ENCODE measurements around the gene SH3GLB1. TPM values are rescaled to one million over a fixed set of nuclear protein-coding genes. Genes with fewer than 3 reads are reported as not detected.
A peak's percentile ranks its signal among the peaks of the same experiment; 100 is the strongest.

The SH3GLB1 gene
- total RNA-seq, 1 donor: 47.9 TPM

- DNase-seq (ENCODE audit: low read depth): peak; percentile 32
- no peak overlapping the region for H3K4me3 ChIP-seq (ENCODE audit: low read depth, low read length)
These were observed 74.3 kb downstream of the SH3GLB1 start for GRCh38 chr1:86778569-86779239.

GRCh38 chr1:86779308-86780191 is 75.2 kb downstream of the SH3GLB1 start:
- TF ChIP-seq CTCF (IDR thresholded peaks at IDR 0.05; ENCODE audit: insufficient read depth, low read depth, low read length): no peak
- DNase-seq (ENCODE audit: low read depth): peak; percentile 90
- no peak overlapping the region for H3K4me3 ChIP-seq (ENCODE audit: low read depth, low read length)

More at GRCh38 chr1:86778569-86779239, 74.3 kb downstream of the SH3GLB1 start:
- no peak for TF ChIP-seq CTCF (IDR thresholded peaks at IDR 0.05; ENCODE audit: insufficient read depth, low read depth, low read length)

- DNase-seq (ENCODE audit: low read depth): no peak
These were observed 78.1 kb downstream of the SH3GLB1 start for GRCh38 chr1:86782482-86782881.

DNA sequence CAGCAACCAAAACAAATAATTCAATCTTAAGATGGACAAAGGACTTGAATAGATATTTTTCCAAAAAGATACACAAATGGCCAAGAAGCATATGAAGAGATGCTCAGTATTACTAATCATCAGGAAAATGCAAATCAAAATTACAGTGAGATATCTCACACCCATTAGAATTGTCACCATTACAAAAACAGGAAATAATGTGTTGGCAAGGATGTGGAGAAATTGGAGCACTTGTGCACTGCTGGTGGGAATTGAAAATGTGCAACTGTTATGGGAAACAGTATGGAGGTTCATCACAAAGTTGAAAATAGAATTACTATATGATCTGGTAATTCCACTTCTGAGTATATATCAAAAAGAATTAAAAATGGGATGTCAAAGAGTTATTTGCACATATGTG is 83.2 kb downstream of the SH3GLB1 start:
- no peak for TF ChIP-seq CTCF (IDR thresholded peaks at IDR 0.05; ENCODE audit: insufficient read depth, low read depth, low read length)
- no peak overlapping the region for H3K4me3 ChIP-seq (ENCODE audit: low read depth, low read length)
- DNase-seq (ENCODE audit: low read depth): no peak

More at GRCh38 chr1:86782482-86782881, 78.1 kb downstream of the SH3GLB1 start:
- TF ChIP-seq CTCF (IDR thresholded peaks at IDR 0.05; ENCODE audit: insufficient read depth, low read depth, low read length): no peak
- H3K4me3 ChIP-seq (ENCODE audit: low read depth, low read length): no peak overlapping the region

GRCh38 chr1:86788300-86789206 is 84.2 kb downstream of the SH3GLB1 start:
- H3K4me3 ChIP-seq (ENCODE audit: low read depth, low read length): no peak overlapping the region
- peak; percentile 85 for DNase-seq (ENCODE audit: low read depth)
- TF ChIP-seq CTCF (IDR thresholded peaks at IDR 0.05; ENCODE audit: insufficient read depth, low read depth, low read length): no peak

DNA sequence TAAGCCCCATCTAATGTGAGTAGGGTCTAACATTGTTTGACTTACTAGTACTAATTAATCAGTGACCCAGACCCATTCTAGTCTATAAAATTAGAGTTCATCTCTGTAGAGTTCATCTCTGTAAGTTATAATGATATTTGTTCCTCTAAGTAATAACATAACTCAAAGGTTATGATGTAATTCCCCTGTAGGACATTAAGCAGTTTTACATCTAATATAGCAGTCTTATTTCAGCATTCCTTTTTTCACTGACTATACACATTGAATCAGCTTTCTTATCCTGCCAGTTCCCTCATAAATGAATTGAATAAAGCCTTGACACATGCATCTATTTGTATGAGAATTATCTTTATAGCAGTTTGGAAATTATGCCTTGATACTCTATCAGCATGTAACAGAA is 90.9 kb downstream of the SH3GLB1 start:
- no peak overlapping the region for H3K4me3 ChIP-seq (ENCODE audit: low read depth, low read length)
- TF ChIP-seq CTCF (IDR thresholded peaks at IDR 0.05; ENCODE audit: insufficient read depth, low read depth, low read length): no peak
- peak; percentile 30 for DNase-seq (ENCODE audit: low read depth)
